NCI-H345 (cell line): ENCODE data around the gene PTHLH.

Experiments used
- DNase-seq: peaks from one replicate; lab custom pipeline; 2025; lab: John Stamatoyannopoulos, UW

The PTHLH gene

DNA sequence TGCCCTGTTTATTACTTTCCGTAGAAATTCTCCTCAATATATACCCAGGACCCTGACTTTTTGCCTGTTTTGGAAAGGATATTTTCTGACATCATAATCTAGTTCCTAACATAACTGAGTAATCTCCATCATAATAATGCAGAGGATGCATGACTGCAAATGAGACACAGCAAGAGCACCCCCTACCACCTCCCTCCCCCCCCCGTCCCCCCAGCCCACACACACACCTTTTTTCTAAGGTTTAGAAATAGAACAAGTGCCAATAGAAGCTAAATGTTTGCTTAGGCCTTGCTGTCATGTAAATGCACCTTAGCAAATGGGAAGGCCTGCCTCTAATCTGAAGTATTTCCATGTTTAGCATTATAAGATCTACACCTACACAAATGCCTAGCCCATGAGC is at the start of gene PTHLH:
TSS of gene PTHLH (minus strand) at position 13 of the 400 bp plus-strand sequence. CDS start 3,239 bp downstream, outside the sequence.
- no peak for DNase-seq

GRCh38 chr12:28021704-28022103 is 49.2 kb upstream of the PTHLH start:
- DNase-seq: no peak

DNA sequence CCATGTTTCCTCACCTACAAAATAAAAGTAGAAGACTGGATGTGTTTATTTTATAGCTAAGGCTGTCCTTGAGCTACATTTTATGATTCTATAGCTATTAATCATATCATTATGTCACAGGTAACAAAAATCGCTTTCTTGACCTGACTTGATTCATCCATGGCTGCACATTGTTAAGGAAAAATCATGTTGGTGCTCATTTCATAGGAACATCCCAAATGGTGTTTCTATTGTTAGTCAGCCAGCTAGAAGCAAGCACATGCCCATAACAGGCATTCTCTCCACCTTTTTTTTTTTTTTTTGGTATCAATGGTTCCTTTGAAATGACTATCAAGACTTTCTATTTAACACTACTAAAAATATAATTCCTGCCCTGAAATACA is 45.3 kb upstream of the PTHLH start:
- DNase-seq: no peak

GRCh38 chr12:28017126-28017872 is 44.8 kb upstream of the PTHLH start:
- no peak for DNase-seq

GRCh38 chr12:28015165-28015564 is 42.6 kb upstream of the PTHLH start:
- no peak for DNase-seq

GRCh38 chr12:28014196-28014595 is 41.7 kb upstream of the PTHLH start:
- no peak for DNase-seq

DNA sequence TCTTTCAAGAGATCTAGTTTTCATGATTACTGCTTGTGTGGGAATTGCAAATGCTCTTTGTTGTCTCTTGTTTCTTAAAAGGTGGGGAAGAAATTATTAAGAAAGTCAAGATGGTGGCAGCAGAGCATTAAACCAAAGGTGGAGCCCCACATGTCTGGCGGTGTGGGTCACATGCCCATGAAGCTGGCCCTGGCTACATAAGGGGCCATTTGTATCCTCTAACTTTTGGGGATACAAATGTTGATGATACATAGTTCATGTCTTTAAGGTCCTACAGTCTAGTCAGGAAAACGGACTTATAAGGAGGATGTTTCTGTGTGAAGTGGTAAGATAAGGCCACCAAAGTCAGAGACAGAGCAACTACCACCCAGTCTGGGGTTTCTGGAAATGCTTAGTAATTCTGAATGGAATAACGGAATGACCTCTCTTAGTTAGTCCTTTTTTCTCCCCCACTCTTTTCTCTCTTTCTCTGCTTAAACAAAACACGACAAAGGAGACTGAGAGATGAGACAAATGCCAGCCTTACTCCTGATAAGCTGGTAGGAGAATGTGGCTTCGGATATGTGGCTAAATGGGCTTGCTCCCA is 39.9 kb upstream of the PTHLH start:
- DNase-seq: no peak

- DNase-seq: no peak
Measured at GRCh38 chr12:28010036-28010435, 37.5 kb upstream of the PTHLH start.

- no peak for DNase-seq
Measured at GRCh38 chr12:27999970-28000369, 27.4 kb upstream of the PTHLH start.

DNA sequence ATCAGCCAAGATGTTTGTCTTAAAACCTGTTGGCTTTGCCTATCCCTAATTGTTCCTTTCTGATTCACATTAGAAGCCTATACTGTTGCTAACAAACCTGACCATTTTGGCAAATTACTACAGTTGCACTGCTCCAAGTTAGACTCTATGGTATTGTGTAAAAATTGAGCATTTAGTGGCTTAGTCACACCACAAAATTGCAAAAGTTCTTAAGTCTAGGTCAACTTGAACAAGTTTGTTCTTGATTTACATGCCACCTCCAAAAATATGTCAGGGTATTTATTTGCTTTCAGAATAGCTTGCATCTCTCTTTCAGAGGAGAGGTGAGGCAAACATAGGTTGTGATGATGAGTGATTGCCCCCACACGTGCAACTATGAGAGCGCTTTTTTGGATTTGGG is 27.0 kb upstream of the PTHLH start:
- no peak for DNase-seq

GRCh38 chr12:27998658-27999057 is 26.1 kb upstream of the PTHLH start:
- no peak for DNase-seq

- no peak for DNase-seq
Measured at GRCh38 chr12:27998170-27998569, 25.6 kb upstream of the PTHLH start.

- DNase-seq: no peak
Measured at GRCh38 chr12:27996761-27997160, 24.2 kb upstream of the PTHLH start.

GRCh38 chr12:27995406-27995805 is 22.9 kb upstream of the PTHLH start:
- DNase-seq: no peak

DNA sequence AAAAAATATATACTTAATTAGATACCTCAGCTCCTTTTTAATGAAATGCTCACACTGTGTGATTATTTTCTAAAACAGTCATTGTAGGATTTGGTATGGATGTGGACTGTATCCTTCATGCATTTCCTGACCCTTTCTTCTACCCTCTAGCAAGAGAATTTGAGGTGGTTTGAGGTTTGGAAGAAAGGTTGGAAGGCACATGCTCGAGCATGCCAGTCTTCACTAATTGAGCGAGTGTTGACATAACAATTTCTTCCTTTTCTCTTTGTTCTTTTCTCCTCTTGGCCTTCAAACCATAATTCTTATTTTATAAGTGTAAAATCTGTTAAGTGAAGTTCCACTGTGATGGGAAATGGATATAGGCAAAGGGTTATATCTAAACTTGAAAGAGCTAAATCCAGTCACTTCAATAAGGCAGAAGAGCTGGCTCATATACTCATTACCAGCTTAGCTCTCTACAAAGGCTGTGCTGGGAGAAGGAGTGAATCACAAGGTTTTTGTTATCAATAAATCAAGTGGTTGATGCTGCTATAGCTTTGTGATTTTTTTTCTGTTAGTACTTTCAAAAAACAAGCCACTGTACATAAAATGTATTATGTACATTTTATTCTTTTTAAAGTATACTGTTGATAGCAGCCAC is 16.2 kb upstream of the PTHLH start:
- DNase-seq: no peak

GRCh38 chr12:27987331-27987730 is 14.8 kb upstream of the PTHLH start:
- DNase-seq: no peak

GRCh38 chr12:27984275-27984674 is 11.7 kb upstream of the PTHLH start:
- DNase-seq: no peak

DNA sequence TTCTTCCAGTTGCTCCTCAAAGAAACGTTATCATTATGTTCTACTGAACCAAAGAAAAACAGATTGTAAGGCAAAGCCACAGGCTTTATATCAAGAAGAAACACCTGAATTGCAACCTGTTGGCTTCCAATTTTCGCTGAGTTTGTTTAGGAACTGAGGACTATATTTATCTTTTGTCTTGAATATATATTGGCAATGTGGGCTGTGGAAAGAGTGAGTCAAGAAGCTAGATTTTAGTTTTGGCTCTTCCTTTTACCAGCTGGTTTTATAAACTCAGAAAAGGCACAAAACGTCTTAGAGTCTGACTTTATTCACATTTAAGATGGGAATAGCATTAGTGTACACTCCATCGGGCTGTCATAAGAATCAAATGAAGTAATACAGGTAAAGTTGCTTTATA is 10.4 kb upstream of the PTHLH start:
- no peak for DNase-seq

DNA sequence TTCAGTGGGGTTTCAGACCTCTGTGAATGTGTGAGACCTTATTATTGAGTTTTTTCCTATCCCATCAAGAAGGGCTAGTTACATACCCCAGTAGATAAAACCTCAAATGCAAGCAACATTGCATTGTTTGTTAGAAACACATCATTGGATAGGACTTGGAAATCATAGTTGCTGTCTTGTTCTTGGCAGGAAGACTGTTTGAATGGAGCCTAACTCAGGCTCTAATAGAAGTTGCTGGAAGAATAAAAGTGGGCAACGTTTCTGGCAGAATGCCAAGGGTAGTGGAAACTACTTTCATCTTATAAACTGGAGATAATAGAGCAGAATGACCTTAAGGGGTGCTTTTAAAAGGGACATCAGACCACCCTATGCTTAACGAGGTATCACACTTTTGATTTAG is 9.9 kb upstream of the PTHLH start:
- no peak for DNase-seq

GRCh38 chr12:27981874-27982273 is 9.3 kb upstream of the PTHLH start:
- no peak for DNase-seq

GRCh38 chr12:27979145-27979544 is 6.6 kb upstream of the PTHLH start:
- no peak for DNase-seq

DNA sequence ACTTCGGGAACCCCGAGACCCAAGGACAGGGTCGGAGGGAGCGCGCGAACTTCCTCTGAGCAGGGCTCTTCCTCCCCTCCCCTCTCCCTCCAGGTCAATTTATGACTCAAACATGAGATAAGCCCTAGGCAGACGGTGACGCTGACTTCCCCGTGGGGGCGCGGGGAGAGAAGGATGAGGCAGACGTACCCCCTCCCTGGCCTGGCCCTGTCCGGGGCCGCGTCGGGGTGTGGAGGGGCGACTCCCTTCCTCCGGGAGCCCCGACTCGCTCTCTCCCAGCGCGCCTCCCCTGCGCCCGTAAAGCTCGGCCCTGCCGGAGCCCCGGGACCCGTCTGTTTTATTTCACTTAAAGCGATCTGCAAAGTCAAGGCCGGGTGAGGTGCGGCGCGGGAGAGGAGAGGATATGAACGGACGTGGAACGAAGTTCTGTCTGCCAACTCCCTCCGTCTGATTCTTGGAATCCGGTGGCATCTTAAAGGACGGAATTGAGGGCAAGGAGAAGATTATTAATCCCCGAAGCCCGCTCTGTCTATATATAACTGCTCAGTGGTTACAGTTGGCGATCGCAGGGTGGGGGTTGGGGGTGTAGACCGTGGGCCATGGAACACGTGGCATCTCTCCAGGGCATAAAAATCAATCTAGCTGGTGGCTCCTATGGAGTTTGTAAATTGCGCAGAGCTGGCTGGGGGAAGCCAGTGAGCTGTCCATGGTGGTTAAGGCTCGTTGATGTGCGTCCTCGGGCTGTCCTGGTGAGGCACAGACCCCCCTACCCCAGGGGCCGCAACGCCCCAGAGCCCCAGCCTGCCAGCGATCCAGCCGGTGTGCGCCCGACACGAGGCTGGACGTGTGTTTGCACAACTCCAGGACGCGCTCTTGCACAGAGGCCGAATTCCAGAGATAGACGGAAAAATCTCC is 2.9 kb upstream of the PTHLH start:
- DNase-seq: no peak
